Smooth muscle cell of the brain vasculature (primary cell): ENCODE measurements around the gene DDX24.

ENCODE experiments used
- DNase-seq: peaks from one replicate; pipeline ENCODE4 v3.0.0-alpha.2; 2012; ENCODE audit warnings: low read depth, low spot score

DDX24 gene

GRCh38 chr14:94080621-94081385, at the start of gene DDX24, which contains the start of gene IFI27L1:
DDX24 (minus strand) TSS chr14:94081202; CDS start chr14:94079742, 1,460 bp downstream.
IFI27L1 (plus strand) TSS chr14:94081310; CDS start chr14:94096938, 15,628 bp downstream.
- peak; percentile 83 for DNase-seq

- no peak for DNase-seq
These were observed 48.9 kb upstream of the DDX24 start for GRCh38 chr14:94129758-94130414.

GRCh38 chr14:94129111-94129757, 48.2 kb upstream of the DDX24 start, which contains the start of gene IFI27L2:
IFI27L2 (minus strand) TSS chr14:94129604; CDS start chr14:94129564, 40 bp downstream.
- DNase-seq = peak; percentile 43

- no peak for DNase-seq
These were observed 47.3 kb upstream of the DDX24 start for GRCh38 chr14:94128216-94128839.

DNA sequence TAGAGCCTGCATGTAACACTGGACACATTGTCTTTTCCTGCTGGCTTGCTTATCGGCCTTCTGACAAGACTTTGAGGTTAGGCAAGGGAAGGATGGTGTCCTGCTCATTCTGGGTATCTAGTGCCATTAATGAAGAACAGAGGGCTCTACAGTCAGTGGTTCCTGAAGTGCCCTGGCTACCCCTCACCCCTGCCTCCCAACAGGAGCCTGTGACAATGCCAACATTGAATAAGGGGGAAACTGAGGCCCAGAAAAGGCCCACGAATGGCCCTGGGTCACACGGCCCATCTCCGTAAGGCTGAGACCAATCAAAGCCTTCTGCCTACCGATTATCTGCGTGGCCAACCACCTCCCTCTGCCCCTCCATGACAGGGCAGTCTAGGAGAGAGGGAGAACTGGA, 46.3 kb upstream of the DDX24 start:
- no peak for DNase-seq

DNA sequence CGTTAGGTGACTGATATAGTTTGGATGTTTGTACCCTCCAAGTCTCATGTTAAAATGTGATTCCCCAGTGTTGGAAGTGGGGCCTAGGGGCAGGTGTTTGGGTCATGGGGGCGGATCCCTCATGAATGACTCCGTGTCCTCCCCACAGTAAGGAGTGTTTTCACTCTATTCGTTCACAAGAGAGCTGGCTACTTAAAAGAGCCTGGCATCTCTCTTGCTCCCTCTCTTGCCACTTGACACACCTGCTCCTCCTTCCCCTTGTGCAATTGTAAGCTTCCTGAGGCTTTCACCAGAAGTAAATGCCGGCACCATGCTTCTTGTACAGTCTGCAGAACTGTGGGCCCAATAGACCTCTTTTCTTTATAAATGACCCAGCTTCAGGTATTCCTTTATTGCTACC, 45.8 kb upstream of the DDX24 start:
- no peak for DNase-seq

- no peak for DNase-seq
These were observed 45.3 kb upstream of the DDX24 start for GRCh38 chr14:94126419-94126677.

GRCh38 chr14:94125659-94126418, 44.8 kb upstream of the DDX24 start:
- no peak for DNase-seq

DNA sequence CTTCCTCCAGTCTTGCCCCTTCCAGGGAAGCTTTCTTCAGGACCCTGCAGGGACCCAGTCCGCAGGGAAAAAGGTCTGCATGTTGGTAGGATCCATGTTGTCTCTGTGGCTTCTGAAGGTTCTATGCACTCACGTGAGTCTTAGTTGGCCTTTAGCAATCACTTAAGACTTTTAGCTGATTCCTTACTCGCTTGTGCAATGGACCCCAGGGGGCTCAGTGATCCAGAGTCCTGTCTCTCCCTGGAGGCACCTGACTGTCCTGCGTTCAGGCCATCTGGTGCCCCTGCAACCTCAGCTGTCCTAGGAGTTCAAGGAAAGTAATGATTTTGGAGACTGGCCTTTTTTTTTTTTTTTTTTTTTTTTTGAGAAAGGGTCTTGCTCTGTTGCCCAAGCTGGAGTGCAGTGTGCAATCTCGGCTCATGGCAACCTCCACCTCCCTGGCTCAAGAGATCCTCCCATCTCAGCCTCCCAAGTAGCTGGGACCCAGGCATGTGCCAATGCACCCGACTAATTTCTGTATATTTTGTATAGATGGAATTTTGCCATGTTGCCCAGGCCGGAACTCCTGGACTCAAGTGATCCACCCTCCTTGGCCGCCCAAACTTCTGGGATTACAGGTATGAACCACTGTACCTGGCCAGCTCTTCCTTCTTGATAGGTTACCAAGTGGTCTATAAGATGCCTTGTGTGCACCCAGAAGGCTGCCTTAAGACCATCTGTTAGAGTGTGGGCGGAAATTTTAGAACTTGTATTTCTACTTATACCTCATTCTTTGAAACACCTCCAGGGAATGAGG, 43.8 kb upstream of the DDX24 start:
- no peak for DNase-seq

GRCh38 chr14:94123868-94124267, 42.9 kb upstream of the DDX24 start:
- no peak for DNase-seq

- DNase-seq = no peak
These were observed 42.3 kb upstream of the DDX24 start for GRCh38 chr14:94123296-94123695.

DNA sequence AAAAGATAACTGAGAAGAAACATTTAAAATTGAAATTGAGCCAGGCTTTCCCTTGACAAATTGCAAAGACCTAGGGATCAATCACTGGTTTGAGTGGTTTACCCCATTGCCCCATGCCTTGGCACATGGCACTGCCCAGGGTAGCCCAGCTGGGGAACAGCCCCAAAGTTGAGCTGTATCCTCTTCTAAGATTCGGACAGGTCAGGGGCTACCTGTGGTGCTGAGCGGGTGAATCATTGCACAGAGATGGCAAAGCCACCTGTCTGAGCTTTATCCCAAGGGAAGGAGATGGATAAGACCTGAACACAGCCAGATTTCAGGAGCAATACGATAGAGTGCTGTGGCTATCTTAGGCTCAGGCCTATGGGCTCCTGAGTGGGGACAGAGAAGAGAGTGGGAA, 41.4 kb upstream of the DDX24 start:
- DNase-seq = no peak

DNA sequence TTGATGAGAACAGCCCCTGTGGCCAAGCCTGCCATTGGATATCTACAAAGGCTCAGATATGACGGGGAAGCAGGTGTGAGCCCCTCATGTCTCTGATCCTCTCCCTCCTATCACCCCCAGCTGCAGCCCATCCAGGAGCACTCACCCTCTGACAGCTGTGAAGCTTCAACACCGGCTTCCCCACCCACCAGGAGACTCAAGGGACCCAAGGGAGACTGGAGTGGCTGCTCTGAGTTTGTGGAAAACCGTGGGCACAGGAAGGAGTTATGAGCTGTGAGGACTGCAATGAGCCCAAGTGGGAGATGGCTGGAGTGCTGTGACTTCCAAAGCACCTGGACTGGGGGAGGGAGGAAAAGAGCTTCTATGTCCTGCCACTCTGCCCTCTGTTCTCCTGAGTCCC, 40.5 kb upstream of the DDX24 start:
- DNase-seq = no peak

GRCh38 chr14:94120667-94121340, 39.8 kb upstream of the DDX24 start:
- DNase-seq = no peak

DNA sequence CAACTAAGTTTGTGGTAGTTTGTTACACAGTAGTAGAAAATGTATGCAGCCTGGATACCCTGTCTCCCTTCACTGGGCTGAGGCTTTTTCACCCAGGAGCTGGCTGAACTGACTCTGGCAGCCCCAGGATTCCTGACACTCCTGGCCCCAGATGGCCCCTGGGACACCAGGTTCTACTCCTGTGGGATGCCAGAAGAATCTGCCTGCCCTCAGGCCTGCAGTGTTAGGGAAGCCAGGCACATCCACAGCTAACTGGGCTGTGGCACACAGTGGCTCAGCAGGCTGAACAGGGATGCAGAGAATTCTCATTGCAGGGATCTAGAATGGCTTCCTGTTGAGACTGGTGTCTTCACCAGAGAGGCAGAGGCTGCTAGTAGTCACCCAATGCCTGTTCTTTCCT, 38.1 kb upstream of the DDX24 start:
- no peak for DNase-seq

- DNase-seq = no peak
These were observed 36.9 kb upstream of the DDX24 start for GRCh38 chr14:94117856-94118255.

GRCh38 chr14:94116701-94117100, 35.7 kb upstream of the DDX24 start:
- no peak for DNase-seq

DNA sequence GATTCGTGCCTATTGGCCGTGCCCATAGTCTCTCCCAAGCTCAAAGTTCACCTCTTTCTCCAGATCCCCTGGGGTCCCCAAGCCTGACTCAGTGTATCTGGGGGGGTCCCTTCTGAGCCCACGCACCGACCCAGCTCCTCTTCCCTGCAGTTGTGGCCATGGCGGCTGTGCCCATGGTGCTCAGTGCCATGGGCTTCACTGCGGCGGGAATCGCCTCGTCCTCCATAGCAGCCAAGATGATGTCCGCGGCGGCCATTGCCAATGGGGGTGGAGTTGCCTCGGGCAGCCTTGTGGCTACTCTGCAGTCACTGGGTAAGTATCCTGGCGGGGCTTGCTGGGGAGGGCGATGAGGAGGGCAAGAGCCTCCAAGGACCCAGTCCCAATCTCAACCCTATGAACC, 34.6 kb upstream of the DDX24 start:
- no peak for DNase-seq

GRCh38 chr14:94115058-94115591, 34.1 kb upstream of the DDX24 start:
- no peak for DNase-seq

- DNase-seq = no peak
These were observed 33.6 kb upstream of the DDX24 start for GRCh38 chr14:94114589-94115057.
